Pancreas (tissue), 10 donors: ENCODE results near the gene TBX1. TPM values are rescaled to one million over a fixed set of nuclear protein-coding genes. Genes with fewer than 3 reads are reported as not detected.

ENCODE experiments used
- ATAC-seq, 4 donors: fragments of 200-7000 bp; cut with Tn5 transposase; one replicate each; pipeline versions ENCODE4 v1.8.0 to v1.9.1; 2020; ENCODE audit warnings: mild to moderate bottlenecking in 4 of 4, moderate library complexity in 4 of 4
- DNase-seq, 6 donors: peaks; one replicate each; pipeline ENCODE4 v3.0.0-alpha.2; 2020
- FAIRE-seq: peaks from 2 replicates; lab custom pipeline; 2012; peaks lifted over from hg19 to GRCh38; lab: Jason Lieb, UNC
- H3K27ac ChIP-seq, 4 donors: fragments of 200-600 bp; sonication (generic); 1 replicate in 3 of 4; 2 replicates in 1 of 4; pipeline versions ENCODE4 v1.5.0 to v1.8.0; 2020
- H3K27me3 ChIP-seq, 4 donors: fragments of 200-600 bp; one replicate each; pipeline ENCODE4 v1.8.0; 2021
- H3K36me3 ChIP-seq, 3 donors: fragments of 200-600 bp; sonication (generic) in 1 of 3; one replicate each; pipeline versions ENCODE4 v1.5.0 to v1.8.0; 2020 to 2021
- H3K4me1 ChIP-seq, 3 donors: fragments of 200-600 bp; one replicate each; pipeline ENCODE4 v1.8.0; 2021
- H3K4me3 ChIP-seq, 4 donors: fragments of 200-600 bp; sonication (generic) in 2 of 4; one replicate each; pipeline versions ENCODE4 v1.5.0 to v1.8.0; 2020 to 2021
- H3K9me3 ChIP-seq, 4 donors: fragments of 200-600 bp; one replicate each; pipeline ENCODE4 v1.8.0; 2021
- WGBS, 2 donors: extraction: QIAGEN DNeasy Blood & Tissue Kit; methylation state at CpG; one replicate each; pipeline ENCODE4 v1.1.7; 2013; 5-methylcytosine and 5-hydroxymethylcytosine counted together
- intact Hi-C, 3 donors: fragments of 100-400 bp; cut with DNase I; formaldehyde crosslinking; loops; one replicate each; pipeline versions ENCODE4 v1.11.1 to v1.14.2; 2022
- polyA plus RNA-seq, 2 donors: library from polyadenylated mRNA; stranded (reverse); fragments of 200-250 nt; gene quantifications; one replicate each; pipeline ENCODE4 v1.2.3, GENCODE V29; 2013
- total RNA-seq, 6 donors: library from RNA; stranded (reverse); fragmentation: NEBNext Ultra II Directional in 4 of 6; extraction: Animal tissue kit (Norgen Biotek cat#: 25700) in 4 of 6; gene quantifications; one replicate each; pipeline versions ENCODE4 v1.2.1 to v1.2.4, GENCODE V29; 2021 to 2023
- TF ChIP-seq, protein P1 (sequence below), 4 donors: fragments of 200-600 bp; sonication (generic) in 3 of 4; IDR thresholded peaks; one replicate each; pipeline versions ENCODE4 v1.5.0 to v1.8.0; 2021; ENCODE audit warnings: antibody characterized with exemption in 4 of 4
- donor health status: healthy with polysubstance abuse.
- donor health status: DM: no; HTN: no; CAD: no; lungs with moderate emphysema.
- donor health status: DM: no; HTN: no; CAD: no.
- donor health status: control.
- donor health status: control.
- donor health status: Bipolar disorder and iron deficiency.
- donor health status: DM: yes; HTN: yes; CAD: no.
- donor health status: DM: no; HTN: no; CAD: no.
- donor health status: DM: no; HTN: no; CAD: no.
- donor health status: DM: yes; HTN: yes; CAD: no.

The TBX1 gene
- total and polyA plus RNA-seq, 8 donors = 0.19 to 1.3 (median 0.31) TPM; not detected in 1

DNA sequence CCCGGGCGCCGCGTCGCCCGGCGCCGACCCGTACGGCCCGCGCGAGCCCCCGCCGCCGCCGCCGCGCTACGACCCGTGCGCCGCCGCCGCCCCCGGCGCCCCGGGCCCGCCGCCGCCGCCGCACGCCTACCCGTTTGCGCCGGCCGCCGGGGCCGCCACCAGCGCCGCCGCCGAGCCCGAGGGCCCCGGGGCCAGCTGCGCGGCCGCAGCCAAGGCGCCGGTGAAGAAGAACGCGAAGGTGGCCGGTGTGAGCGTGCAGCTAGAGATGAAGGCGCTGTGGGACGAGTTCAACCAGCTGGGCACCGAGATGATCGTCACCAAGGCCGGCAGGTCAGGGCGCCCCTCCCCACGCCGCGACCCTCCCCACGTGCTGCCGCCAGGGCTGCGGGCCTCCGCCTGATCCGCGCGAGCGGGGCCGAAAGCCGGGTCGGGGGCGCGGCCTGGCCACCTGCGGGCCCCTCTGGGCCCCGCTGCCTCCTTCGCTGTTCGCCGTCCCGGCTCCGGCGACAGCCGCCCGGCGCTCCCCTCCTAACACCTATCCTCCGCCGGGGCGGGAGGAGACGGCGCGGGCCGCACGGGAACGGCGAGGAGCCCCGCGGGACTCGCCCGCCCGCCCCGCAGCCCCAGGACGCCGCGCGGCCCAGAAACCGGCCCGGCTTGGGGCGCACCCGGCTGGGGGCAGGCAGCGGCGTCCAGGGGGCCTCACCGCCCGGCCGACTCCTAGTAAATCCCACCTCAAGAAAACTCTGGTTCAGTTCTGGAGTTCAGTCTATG lies 560 bp downstream of the TBX1 start:
- no peak overlapping the region for H3K27ac ChIP-seq

DNA sequence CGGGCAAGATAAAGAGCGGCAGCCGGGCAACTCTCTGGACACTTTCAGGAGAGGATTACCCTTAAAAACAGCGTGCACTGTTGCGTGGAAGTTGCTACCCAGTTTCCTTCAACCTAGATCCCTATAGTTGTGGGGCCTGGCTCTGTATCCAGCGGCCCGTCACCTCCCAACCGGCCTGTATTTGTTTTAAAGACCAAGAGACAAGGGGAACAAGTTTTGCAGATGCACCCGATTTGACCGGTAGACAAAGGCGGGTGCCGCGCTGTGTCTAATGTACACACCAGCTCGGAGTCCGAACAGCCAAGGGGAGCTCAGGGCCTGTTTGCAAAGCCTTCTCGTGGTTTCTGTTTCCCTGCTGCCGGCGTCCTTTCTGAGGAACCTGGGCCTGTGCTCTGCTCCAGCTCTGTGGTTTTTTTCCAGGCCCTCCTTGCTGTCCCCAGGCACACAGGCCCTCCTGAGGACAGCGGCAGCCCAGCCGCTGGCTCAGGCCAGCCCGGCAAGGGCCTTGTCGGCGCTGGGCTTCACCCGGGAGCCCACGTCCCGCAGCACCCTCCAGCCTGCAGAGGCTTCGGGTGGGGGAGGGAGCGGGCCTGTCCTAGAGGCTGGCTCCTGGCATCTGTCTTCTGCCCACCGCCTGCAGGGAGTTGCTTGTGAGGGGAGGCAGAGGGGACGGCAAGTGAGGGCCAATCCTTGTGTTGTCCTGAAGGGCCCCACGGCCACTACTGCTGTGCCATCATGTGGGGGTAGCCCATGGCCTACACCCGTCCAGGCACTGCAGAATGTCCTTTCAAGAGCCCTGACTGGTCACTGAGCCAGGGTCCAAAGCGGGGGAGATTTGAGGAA lies 1.4 kb downstream of the TBX1 start:
- H3K9me3 ChIP-seq = no peaks in the 10 kb centered on the region
- peaks cover 0 to 20% (median 10%) of the 10 kb centered on the region in 4 donors for H3K27me3 ChIP-seq
- intact Hi-C loops = no loop called here
- H3K27ac ChIP-seq = no peak overlapping the region
- no peak overlapping the region for H3K4me3 ChIP-seq
- WGBS, 2 donors = 88 to 92% methylated on average over 33 of the region's 33 CpGs
- DNase-seq (peak in 1 of 6 donors; percentile 57), ATAC-seq (no peak), FAIRE-seq (no peak)
- TF ChIP-seq, protein P1, sequence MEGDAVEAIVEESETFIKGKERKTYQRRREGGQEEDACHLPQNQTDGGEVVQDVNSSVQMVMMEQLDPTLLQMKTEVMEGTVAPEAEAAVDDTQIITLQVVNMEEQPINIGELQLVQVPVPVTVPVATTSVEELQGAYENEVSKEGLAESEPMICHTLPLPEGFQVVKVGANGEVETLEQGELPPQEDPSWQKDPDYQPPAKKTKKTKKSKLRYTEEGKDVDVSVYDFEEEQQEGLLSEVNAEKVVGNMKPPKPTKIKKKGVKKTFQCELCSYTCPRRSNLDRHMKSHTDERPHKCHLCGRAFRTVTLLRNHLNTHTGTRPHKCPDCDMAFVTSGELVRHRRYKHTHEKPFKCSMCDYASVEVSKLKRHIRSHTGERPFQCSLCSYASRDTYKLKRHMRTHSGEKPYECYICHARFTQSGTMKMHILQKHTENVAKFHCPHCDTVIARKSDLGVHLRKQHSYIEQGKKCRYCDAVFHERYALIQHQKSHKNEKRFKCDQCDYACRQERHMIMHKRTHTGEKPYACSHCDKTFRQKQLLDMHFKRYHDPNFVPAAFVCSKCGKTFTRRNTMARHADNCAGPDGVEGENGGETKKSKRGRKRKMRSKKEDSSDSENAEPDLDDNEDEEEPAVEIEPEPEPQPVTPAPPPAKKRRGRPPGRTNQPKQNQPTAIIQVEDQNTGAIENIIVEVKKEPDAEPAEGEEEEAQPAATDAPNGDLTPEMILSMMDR (IDR thresholded peaks at IDR 0.05) = no peak
- peaks cover 0 to 6% (median 0%) of the 10 kb centered on the region in 3 donors for H3K4me1 ChIP-seq
- no peaks in the 10 kb centered on the region for H3K36me3 ChIP-seq

More for the DNA sequence above, 560 bp downstream of the TBX1 start:
- Histone ChIP-seq H3K9me3 (no peaks in the 10 kb centered on the region), H3K4me1 (peaks cover 0 to 4% (median 0%) of the 10 kb centered on the region in 3 donors), H3K36me3 (no peaks in the 10 kb centered on the region), H3K4me3 (peak overlapping the region in 1 of 4 donors; percentile 25), H3K27me3 (peaks cover 0 to 24% (median 9%) of the 10 kb centered on the region in 4 donors)
- peak in 1 of 6 donors; percentile 65 for DNase-seq
- 12 to 16% methylated on average over 78 to 117 of the region's 117 CpGs for WGBS, 2 donors
- intact Hi-C loops = no loop called here
- no peak for FAIRE-seq
- TF ChIP-seq, protein P1 (IDR thresholded peaks at IDR 0.05) = no peak
- no peak for ATAC-seq

DNA sequence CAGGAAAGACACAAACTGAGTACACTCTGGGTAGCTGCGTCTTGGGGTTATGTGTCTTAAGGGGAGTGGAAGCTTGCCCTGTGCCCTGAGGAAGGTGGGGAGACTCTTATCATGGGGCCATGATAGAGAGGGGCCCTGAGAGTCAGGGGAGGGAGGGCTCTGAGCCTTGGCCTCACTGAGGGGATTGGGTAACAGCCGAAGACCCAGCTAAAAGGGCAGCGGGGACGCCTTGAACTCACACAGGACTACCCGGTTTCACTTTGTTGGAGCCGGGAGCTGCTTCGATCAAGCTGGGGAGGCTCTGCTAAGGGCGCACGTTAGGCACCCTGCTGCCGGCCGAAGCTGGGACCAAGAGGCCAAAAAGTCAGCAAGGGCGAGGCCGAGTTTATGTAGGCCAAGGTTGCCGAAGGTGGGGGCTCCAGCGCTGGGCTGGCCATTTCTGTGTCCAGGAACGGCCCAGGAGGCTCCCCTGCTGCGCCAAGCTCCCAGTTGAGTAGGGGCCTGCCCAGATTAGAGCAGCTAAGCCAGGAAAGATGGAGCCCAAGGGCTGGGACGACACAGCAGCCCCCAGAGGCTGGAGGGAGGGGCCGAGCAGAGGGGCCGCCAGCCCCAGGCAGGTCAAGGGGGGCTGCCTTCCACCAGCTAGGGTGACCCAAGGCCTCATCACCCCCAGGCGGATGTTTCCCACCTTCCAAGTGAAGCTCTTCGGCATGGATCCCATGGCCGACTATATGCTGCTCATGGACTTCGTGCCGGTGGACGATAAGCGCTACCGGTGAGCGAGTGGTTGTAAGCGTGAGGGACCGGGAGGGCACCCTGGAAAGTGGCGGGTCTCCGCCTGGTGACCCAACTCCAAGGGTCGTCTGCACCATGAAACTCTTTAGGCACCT lies 2.2 kb downstream of the TBX1 start:
- ATAC-seq (no peak), FAIRE-seq (no peak), DNase-seq (peak in 1 of 6 donors; percentile 49)
- H3K27ac ChIP-seq = no peak overlapping the region
- peaks cover 0 to 5% (median 0%) of the 10 kb centered on the region in 3 donors for H3K4me1 ChIP-seq
- TF ChIP-seq, protein P1 (IDR thresholded peaks at IDR 0.05) = no peak
- 76 to 84% methylated on average over 34 of the region's 34 CpGs for WGBS, 2 donors
- H3K27me3 ChIP-seq = peaks cover 0 to 29% (median 12%) of the 10 kb centered on the region in 4 donors
- intact Hi-C loops = no loop called here
- no peaks in the 10 kb centered on the region for H3K36me3 ChIP-seq
- H3K9me3 ChIP-seq = no peaks in the 10 kb centered on the region
- no peak overlapping the region for H3K4me3 ChIP-seq

DNA sequence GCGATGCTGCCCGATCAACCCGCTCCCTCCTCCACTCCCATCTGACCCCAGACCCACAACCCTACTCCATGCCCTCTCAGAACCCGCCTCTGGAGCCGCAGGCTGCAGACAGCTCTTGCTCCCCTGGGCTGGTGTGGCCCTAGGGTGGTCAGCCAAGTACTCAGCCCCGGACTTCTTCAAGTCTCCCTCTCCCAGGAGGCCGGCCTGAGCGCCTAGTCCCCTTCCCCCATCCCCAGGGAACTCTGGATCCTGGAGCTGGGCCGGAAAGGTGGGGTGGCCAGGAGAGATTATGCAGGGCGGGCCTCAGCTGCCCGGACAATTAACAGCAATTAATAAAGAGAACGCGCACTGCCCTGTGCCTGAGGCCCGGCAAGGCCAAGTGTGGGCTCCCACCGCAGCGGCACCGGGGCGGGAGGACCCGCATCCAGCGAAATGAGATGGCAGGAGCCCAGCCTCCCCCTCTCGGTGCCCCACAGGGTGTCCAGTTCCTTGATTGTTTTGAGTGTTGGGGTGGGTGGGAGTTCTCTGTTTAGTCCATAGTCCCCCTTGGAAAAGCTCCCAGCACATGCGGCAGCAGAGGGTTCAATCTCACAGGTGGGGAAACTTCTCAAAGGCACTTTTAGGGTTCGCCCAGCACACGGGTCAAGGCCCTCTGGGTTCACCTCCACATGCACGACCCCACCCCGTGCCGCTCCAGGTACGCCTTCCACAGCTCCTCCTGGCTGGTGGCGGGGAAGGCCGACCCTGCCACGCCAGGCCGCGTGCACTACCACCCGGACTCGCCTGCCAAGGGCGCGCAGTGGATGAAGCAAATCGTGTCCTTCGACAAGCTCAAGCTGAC lies 3.1 kb downstream of the TBX1 start:
- 54 to 56% methylated on average over 38 to 39 of the region's 39 CpGs for WGBS, 2 donors
- Histone ChIP-seq H3K9me3 (no peaks in the 10 kb centered on the region), H3K27me3 (peaks cover 0 to 37% (median 16%) of the 10 kb centered on the region in 4 donors), H3K4me3 (no peak overlapping the region), H3K4me1 (peaks cover 0 to 5% (median 0%) of the 10 kb centered on the region in 3 donors), H3K36me3 (no peaks in the 10 kb centered on the region), H3K27ac (no peak overlapping the region)
- intact Hi-C loops = no loop called here
- TF ChIP-seq, protein P1 (IDR thresholded peaks at IDR 0.05) = no peak
- ATAC-seq = no peak
- FAIRE-seq = no peak
- peak in 1 of 6 donors; percentile 65 for DNase-seq
